ENCODE data around the gene TRNAU1AP. TPM values are rescaled to one million over a fixed set of nuclear protein-coding genes. Genes with fewer than 3 reads are reported as not detected.
"Not testable (repeated sequence)": the region's sequence is repeated elsewhere in the genome, so short reads cannot be mapped to it uniquely, and the experiment has no call there.

Gene TRNAU1AP
- total and polyA plus RNA-seq, 10 of the 15 experiments (the other 5 are each of a cell fraction or from before 2014, with no cell fraction given), result 24.3 to 67.0 (median 31.8) TPM

DNA sequence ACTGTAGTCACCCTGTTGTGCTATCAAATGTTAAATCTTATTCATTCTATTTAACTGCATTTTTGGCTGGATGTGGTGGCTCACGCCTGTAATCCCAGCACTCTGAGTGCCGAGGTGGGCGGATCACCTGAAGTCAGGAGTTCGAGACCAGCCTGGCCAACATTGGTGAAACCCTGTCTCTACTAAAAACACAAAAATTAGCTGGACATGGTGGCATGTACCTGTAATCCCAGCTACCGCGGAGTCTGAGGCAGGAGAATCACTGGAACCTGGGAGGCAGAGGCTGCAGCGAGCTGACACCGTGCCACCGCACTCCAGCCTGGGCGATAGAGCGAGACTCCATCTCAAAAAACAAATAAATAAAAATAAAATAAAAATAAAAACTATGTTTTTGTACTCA is 43.4 kb downstream of the TRNAU1AP start:
- FAIRE-seq; DNase-seq (ENCODE audit: low read depth, low spot score); intact Hi-C loops (cut with micrococcal nuclease; ENCODE audit: unreplicated experiment); ATAC-seq; H3K4me3 ChIP-seq; H3K27ac ChIP-seq (ENCODE audit: control insufficient read depth, insufficient read depth); BruUV-seq (replicated peaks); H3K79me2 ChIP-seq (ENCODE audit: control insufficient read depth, insufficient read depth, low read length); H2AFZ ChIP-seq (ENCODE audit: control insufficient read depth, low read depth, low read length); H3K4me2 ChIP-seq (ENCODE audit: control insufficient read depth, insufficient read depth); H3K9me3 ChIP-seq (replicated peaks; ENCODE audit: control insufficient read depth, insufficient read depth, low read length); in situ Hi-C loops (cut with MboI); H3K36me3 ChIP-seq (ENCODE audit: control insufficient read depth in 2 of 2, insufficient read depth in 2 of 2, low read length in 1 of 2); H3K9ac ChIP-seq (ENCODE audit: control insufficient read depth, insufficient read depth, low read length); H4K20me1 ChIP-seq (ENCODE audit: control insufficient read depth, insufficient read depth); H3K27me3 ChIP-seq (replicated peaks in 1 of 2; ENCODE audit: control insufficient read depth in 2 of 2, insufficient read depth in 2 of 2, low read length in 1 of 2): not testable (repeated sequence)
- SMC1A ChIA-PET (ENCODE audit: uncharacterized antibody, unreplicated experiment), result interaction anchor here (1.0 kb wide), 1 partner anchor 43 kb away, joined by 3 read pairs; the partner anchor contains the start of gene TRNAU1AP
- POLR2A ChIA-PET, result interaction anchor here (0.6 to 1.0 kb wide), 3 partner anchors 13 to 823 kb away, joined by 3 to 6 read pairs (median 3); partner anchors contain the start of gene STX12
- 94% methylated on average over 11 of the region's 11 CpGs for WGBS (ENCODE audit: insufficient coverage, insufficient replicate concordance, low lambda C conversion rate, missing lambda C conversion rate)
- RAD21 ChIA-PET (ENCODE audit: unreplicated experiment), result interaction anchor here (9.3 kb wide), 1 partner anchor 17 kb away, joined by 108 read pairs; no protein-coding TSS in a partner anchor
- CTCF ChIA-PET, result interaction anchor here (0.6 to 1.6 kb wide), 4 partner anchors 17 to 310 kb away, joined by 3 to 5 read pairs (median 3); no protein-coding TSS in a partner anchor
- H3K4me1 ChIP-seq (ENCODE audit: control insufficient read depth, insufficient read depth, low read length), result peaks cover 13% of the 10 kb centered on the region

GRCh38 chr1:28601696-28602095 is 48.8 kb downstream of the TRNAU1AP start:
- SMC1A ChIA-PET (ENCODE audit: uncharacterized antibody, unreplicated experiment), result interaction anchor here (1.2 to 8.4 kb wide), 12 partner anchors 18 to 353 kb away, joined by 3 to 83 read pairs (median 11); no protein-coding TSS in a partner anchor
- no peaks in the 10 kb centered on the region for H3K9me3 ChIP-seq (replicated peaks; ENCODE audit: control insufficient read depth, insufficient read depth, low read length)
- H3K9ac ChIP-seq (ENCODE audit: control insufficient read depth, insufficient read depth, low read length), result no peak overlapping the region
- no peak overlapping the region for H3K4me3 ChIP-seq
- POLR2A ChIA-PET, result interaction anchor here (0.6 to 4.7 kb wide), 6 partner anchors 22 to 660 kb away, joined by 3 to 33 read pairs (median 4); partner anchors contain the start of gene YTHDF2
- no peak for FAIRE-seq
- H3K79me2 ChIP-seq (ENCODE audit: control insufficient read depth, insufficient read depth, low read length), result no peaks in the 10 kb centered on the region
- in situ Hi-C loops (cut with MboI) (loop anchor here (5.0 kb wide), 3 partner anchors 84 to 354 kb away; no protein-coding TSS in a partner anchor), intact Hi-C loops (cut with micrococcal nuclease; ENCODE audit: unreplicated experiment) (loop anchor here (1.0 to 5.0 kb wide), 5 partner anchors 49 to 354 kb away; partner anchors contain the start of gene TRNAU1AP)
- H3K27ac ChIP-seq (ENCODE audit: control insufficient read depth, insufficient read depth), result no peak overlapping the region
- WGBS (ENCODE audit: insufficient coverage, insufficient replicate concordance, low lambda C conversion rate, missing lambda C conversion rate), result 42% methylated on average over 3 of the region's 3 CpGs
- no peak for DNase-seq (ENCODE audit: low read depth, low spot score)
- BruUV-seq (replicated peaks), result no TSS peak
- RAD21 ChIA-PET (ENCODE audit: unreplicated experiment), result interaction anchor here (1.0 to 9.3 kb wide), 16 partner anchors 10 to 353 kb away, joined by 3 to 108 read pairs (median 5); partner anchors contain the start of genes RCC1, TAF12 and TRNAU1AP
- CTCF ChIA-PET, result interaction anchor here (0.7 to 6.9 kb wide), 22 partner anchors 9 to 352 kb away, joined by 3 to 104 read pairs (median 6); partner anchors contain the start of genes PHACTR4, RCC1, TAF12 and TRNAU1AP
- H3K27me3 ChIP-seq (replicated peaks in 1 of 2; ENCODE audit: control insufficient read depth in 2 of 2, insufficient read depth in 2 of 2, low read length in 1 of 2), result no peaks in the 10 kb centered on the region
- peaks cover 22% of the 10 kb centered on the region for H3K4me1 ChIP-seq (ENCODE audit: control insufficient read depth, insufficient read depth, low read length)
- no peak overlapping the region for H3K4me2 ChIP-seq (ENCODE audit: control insufficient read depth, insufficient read depth)
- H2AFZ ChIP-seq (ENCODE audit: control insufficient read depth, low read depth, low read length), result no peak overlapping the region
- peaks cover 4 to 11% of the 10 kb centered on the region in 2 experiments; a peak in 3 of 4 replicates for H3K36me3 ChIP-seq (ENCODE audit: control insufficient read depth in 2 of 2, insufficient read depth in 2 of 2, low read length in 1 of 2)
- no peaks in the 10 kb centered on the region for H4K20me1 ChIP-seq (ENCODE audit: control insufficient read depth, insufficient read depth)
- ATAC-seq, result peak; percentile 84
- TF ChIP-seq IKZF1 (conservative IDR thresholded peaks at IDR 0.05) (peak; percentile 68), RELA (IDR thresholded peaks at IDR 0.05; ENCODE audit: borderline replicate concordance, partially characterized antibody) (no peak), HCFC1 (IDR thresholded peaks at IDR 0.05; ENCODE audit: low read length) (no peak), STAT3 (IDR thresholded peaks at IDR 0.05; ENCODE audit: low read depth, low read length) (no peak), ZNF207 (IDR thresholded peaks at IDR 0.05; ENCODE audit: borderline replicate concordance) (no peak), ESRRA (IDR thresholded peaks at IDR 0.05; ENCODE audit: low read length) (no peak), ZBTB40 (IDR thresholded peaks at IDR 0.05; ENCODE audit: borderline replicate concordance) (no peak)
- TF ChIP-seq, protein P1, sequence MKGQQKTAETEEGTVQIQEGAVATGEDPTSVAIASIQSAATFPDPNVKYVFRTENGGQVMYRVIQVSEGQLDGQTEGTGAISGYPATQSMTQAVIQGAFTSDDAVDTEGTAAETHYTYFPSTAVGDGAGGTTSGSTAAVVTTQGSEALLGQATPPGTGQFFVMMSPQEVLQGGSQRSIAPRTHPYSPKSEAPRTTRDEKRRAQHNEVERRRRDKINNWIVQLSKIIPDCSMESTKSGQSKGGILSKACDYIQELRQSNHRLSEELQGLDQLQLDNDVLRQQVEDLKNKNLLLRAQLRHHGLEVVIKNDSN (IDR thresholded peaks at IDR 0.05; ENCODE audit: borderline replicate concordance, extremely low read length, insufficient read depth, low read depth, low read length), result no peak
- TF ChIP-seq, protein P2, sequence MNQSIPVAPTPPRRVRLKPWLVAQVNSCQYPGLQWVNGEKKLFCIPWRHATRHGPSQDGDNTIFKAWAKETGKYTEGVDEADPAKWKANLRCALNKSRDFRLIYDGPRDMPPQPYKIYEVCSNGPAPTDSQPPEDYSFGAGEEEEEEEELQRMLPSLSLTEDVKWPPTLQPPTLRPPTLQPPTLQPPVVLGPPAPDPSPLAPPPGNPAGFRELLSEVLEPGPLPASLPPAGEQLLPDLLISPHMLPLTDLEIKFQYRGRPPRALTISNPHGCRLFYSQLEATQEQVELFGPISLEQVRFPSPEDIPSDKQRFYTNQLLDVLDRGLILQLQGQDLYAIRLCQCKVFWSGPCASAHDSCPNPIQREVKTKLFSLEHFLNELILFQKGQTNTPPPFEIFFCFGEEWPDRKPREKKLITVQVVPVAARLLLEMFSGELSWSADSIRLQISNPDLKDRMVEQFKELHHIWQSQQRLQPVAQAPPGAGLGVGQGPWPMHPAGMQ (IDR thresholded peaks at IDR 0.05; ENCODE audit: borderline replicate concordance), result no peak

Data from GM12878 (cell line).